Endothelial cell of umbilical vein (primary cell): ENCODE results near the gene MYPN. TPM values are rescaled to one million over a fixed set of nuclear protein-coding genes. Genes with fewer than 3 reads are reported as not detected.

Experiments
- BruUV-seq: library from RNA; stranded (reverse); fragments of 400-500 nt; replicated peaks from 2 replicates; lab custom pipeline; 2021; lab: Mats Ljungman, UMichigan
- CTCF ChIA-PET: fragments of 300-600, 350-600 bp; sonication (Branson Sonifier 250); formaldehyde crosslinking; loops from one replicate; lab custom pipeline; 2021; ENCODE audit warnings: antibody characterized with exemption, inconsistent platforms; lab: Charles Lee
- POLR2A ChIA-PET: fragments of 300-600, 350-600 bp; sonication (Branson Sonifier 250); formaldehyde crosslinking; loops from one replicate; lab custom pipeline; 2021; ENCODE audit warnings: antibody characterized with exemption, inconsistent platforms; lab: Charles Lee
- DNase-seq: peaks from one replicate; pipeline ENCODE4 v3.0.0-alpha.2; 2011; ENCODE audit warnings: low read depth, low spot score
- FAIRE-seq: peaks from 2 replicates; lab custom pipeline; 2011; peaks lifted over from hg19 to GRCh38; lab: Jason Lieb, UNC
- H2AFZ ChIP-seq: 2 replicates; pipeline ENCODE4 v1.6.0; 2012; ENCODE audit warnings: low read depth, low read length, control low read depth, inconsistent platforms
- H3K27ac ChIP-seq: 2 replicates; pipeline ENCODE4 v1.5.1; 2011; ENCODE audit warnings: low read depth, mild to moderate bottlenecking, control low read depth, low read length, moderate library complexity; ENCODE audit not compliant: insufficient read depth
- H3K27me3 ChIP-seq, 2 experiments: 2 replicates each; pipeline versions ENCODE4 v1.6.0 to v1.6.1; 2011; ENCODE audit warnings: low read length in 2 of 2, mixed read lengths in 1 of 2; ENCODE audit not compliant: control insufficient read depth in 2 of 2, insufficient read depth in 2 of 2
- H3K36me3 ChIP-seq, 2 experiments: 2 replicates in 1 of 2; 3 replicates in 1 of 2; pipeline ENCODE4 v1.5.1; 2011; ENCODE audit warnings: low read length in 2 of 2, mild to moderate bottlenecking in 1 of 2, moderate library complexity in 1 of 2; ENCODE audit not compliant: control insufficient read depth in 2 of 2, insufficient read depth in 2 of 2; ENCODE audit errors: extremely low read depth in 1 of 2
- H3K4me1 ChIP-seq: 3 replicates; pipeline ENCODE4 v1.5.1; 2011; ENCODE audit warnings: mild to moderate bottlenecking, low read length; ENCODE audit not compliant: control insufficient read depth, insufficient read depth; ENCODE audit errors: extremely low read depth
- H3K4me2 ChIP-seq: 2 replicates; pipeline ENCODE4 v1.6.1; 2011; ENCODE audit warnings: low read length, control low read depth, mixed read lengths; ENCODE audit not compliant: insufficient read depth
- H3K4me3 ChIP-seq, 3 experiments: fragments of 200-600 bp in 1 of 3; sonication (generic), shearing (Covaris generic) in 1 of 3; replicated peaks in 1 of 3; 2 replicates each; pipeline ENCODE4 v1.5.1; 2011 to 2016; ENCODE audit warnings: control low read depth in 3 of 3, low read length in 3 of 3, mild to moderate bottlenecking in 2 of 3, inconsistent platforms in 1 of 3, low read depth in 1 of 3, moderate library complexity in 1 of 3; ENCODE audit not compliant: insufficient read depth in 1 of 3
- H3K79me2 ChIP-seq: 2 replicates; pipeline ENCODE4 v1.6.0; 2012; ENCODE audit warnings: low read length, inconsistent platforms; ENCODE audit not compliant: control insufficient read depth, insufficient read depth
- H3K9ac ChIP-seq: replicated peaks from 2 replicates; pipeline ENCODE3; 2011; ENCODE audit warnings: low read length, control low read depth; ENCODE audit not compliant: insufficient read depth; ENCODE audit errors: extremely low read depth
- H3K9me1 ChIP-seq: replicated peaks from 3 replicates; pipeline ENCODE4 v1.6.0; 2011; ENCODE audit warnings: mild to moderate bottlenecking, low read length; ENCODE audit not compliant: control insufficient read depth, insufficient read depth; ENCODE audit errors: extremely low read depth
- H3K9me3 ChIP-seq: replicated peaks from 2 replicates; pipeline ENCODE4 v1.5.1; 2012; ENCODE audit warnings: low read length, inconsistent platforms; ENCODE audit not compliant: control insufficient read depth, insufficient read depth
- H4K20me1 ChIP-seq: replicated peaks from 2 replicates; pipeline ENCODE3; 2011; ENCODE audit warnings: mild to moderate bottlenecking, low read length; ENCODE audit not compliant: control insufficient read depth, insufficient read depth; ENCODE audit errors: extremely low read depth
- EZH2 ChIP-seq: IDR thresholded peaks from 2 replicates; pipeline ENCODE4 v1.6.1; 2012; ENCODE audit warnings: borderline replicate concordance, low read depth, mild to moderate bottlenecking, moderate library complexity, low read length, inconsistent platforms; ENCODE audit not compliant: severe bottlenecking
- FOS ChIP-seq: IDR thresholded peaks from 2 replicates; pipeline ENCODE4 v1.6.1; 2011; ENCODE audit warnings: mild to moderate bottlenecking, low read length, moderate library complexity, borderline replicate concordance; ENCODE audit not compliant: insufficient read depth
- GATA2 ChIP-seq: IDR thresholded peaks from 2 replicates; pipeline ENCODE4 v1.7.0; 2011; ENCODE audit warnings: low read depth, mild to moderate bottlenecking, moderate library complexity, mixed read lengths, low read length; ENCODE audit not compliant: insufficient read length, insufficient read depth
- JUN ChIP-seq: IDR thresholded peaks from 2 replicates; pipeline ENCODE4 v1.6.1; 2011; ENCODE audit warnings: borderline replicate concordance, low read depth; ENCODE audit not compliant: insufficient read length, insufficient read depth
- MAX ChIP-seq: IDR thresholded peaks from 2 replicates; pipeline ENCODE4 v1.6.1; 2011; ENCODE audit not compliant: insufficient read depth, insufficient read length
- MYC ChIP-seq: IDR thresholded peaks from one replicate; pipeline ENCODE4 v1.6.1; 2011; ENCODE audit warnings: mild to moderate bottlenecking, low read depth, low read length
- POLR2A ChIP-seq: IDR thresholded peaks from 2 replicates; pipeline ENCODE4 v1.6.1; 2012; ENCODE audit warnings: low read depth, mild to moderate bottlenecking, control low read depth, low read length
- POLR2AphosphoS5 ChIP-seq: IDR thresholded peaks from 2 replicates; pipeline ENCODE4 v1.6.1; 2012; ENCODE audit warnings: low read depth, mild to moderate bottlenecking, control low read depth, low read length, moderate library complexity; ENCODE audit not compliant: insufficient read depth
- dilution Hi-C: fragments of 300-500 bp; cut with MboI; formaldehyde crosslinking; loops from one replicate; pipeline ENCODE4 v1.15.0; 2019; ENCODE audit warnings: low sequenced_read_pairs; ENCODE audit not compliant: extremely low pct_ligation_motif_present
- intact Hi-C: fragments of 100-400 bp; cut with micrococcal nuclease; formaldehyde crosslinking; loops from one replicate; pipeline ENCODE4 v1.10.0; 2022
- polyA plus RNA-seq, 4 experiments: library from polyadenylated mRNA; depleted of rRNA in 3 of 4; stranded (reverse) in 3 of 4; unstranded in 1 of 4; fragments of >200 nt; gene quantifications; 2 replicates each; pipeline versions ENCODE4 v1.2.1 to v1.2.3, GENCODE V29; 2011 to 2012; ENCODE audit warnings: missing spikeins in 1 of 4
- total RNA-seq: library from RNA; stranded (reverse); gene quantifications from 2 replicates; pipeline ENCODE4 v1.2.3, GENCODE V29; 2021
- TF ChIP-seq, protein P1 (sequence below), 2 donors: IDR thresholded peaks; 1 replicate in 1 of 2; 2 replicates in 1 of 2; pipeline ENCODE4 v1.5.1; 2011; ENCODE audit warnings: low read length in 2 of 2, mild to moderate bottlenecking in 2 of 2, moderate library complexity in 2 of 2, control low read depth in 1 of 2, inconsistent platforms in 1 of 2, low read depth in 1 of 2; ENCODE audit not compliant: insufficient read depth in 1 of 2; ENCODE audit errors: extremely low read depth in 1 of 2

The MYPN gene
- total and polyA plus RNA-seq, 2 donors (not counting 3 experiments of a cell fraction or from before 2014, with no cell fraction given), result 0.01 TPM; not detected in 1

DNA sequence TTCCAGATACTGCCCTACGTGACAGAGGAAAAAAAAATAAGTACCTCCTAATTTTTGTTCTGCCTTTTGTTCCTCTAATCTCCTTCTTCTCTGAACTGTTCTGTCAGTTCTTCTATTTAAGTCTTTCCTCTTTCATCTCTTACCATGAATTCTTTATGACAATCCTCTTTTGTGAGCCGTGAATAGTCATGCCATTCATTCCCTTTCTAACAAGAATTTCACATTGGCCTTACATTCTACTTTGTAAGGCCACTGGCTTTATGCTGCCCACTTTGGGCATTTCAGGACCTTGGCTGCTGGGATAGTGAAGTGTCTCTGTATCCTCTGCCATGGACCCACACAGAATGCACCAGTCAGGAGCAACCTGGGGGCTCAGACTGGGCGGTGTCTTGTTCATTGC is 69.7 kb downstream of the MYPN start:
- CTCF ChIA-PET, result interaction anchor here (0.9 to 2.4 kb wide), 2 partner anchors 34 to 96 kb away, joined by 3 to 10 read pairs; no protein-coding TSS in a partner anchor
- POLR2A ChIA-PET, result no interaction called here
- TF ChIP-seq MAX (no peak), POLR2A (no peak), EZH2 (no peak), JUN (no peak), POLR2AphosphoS5 (no peak), GATA2 (no peak), MYC (no peak), FOS (no peak)
- TF ChIP-seq, protein P1, sequence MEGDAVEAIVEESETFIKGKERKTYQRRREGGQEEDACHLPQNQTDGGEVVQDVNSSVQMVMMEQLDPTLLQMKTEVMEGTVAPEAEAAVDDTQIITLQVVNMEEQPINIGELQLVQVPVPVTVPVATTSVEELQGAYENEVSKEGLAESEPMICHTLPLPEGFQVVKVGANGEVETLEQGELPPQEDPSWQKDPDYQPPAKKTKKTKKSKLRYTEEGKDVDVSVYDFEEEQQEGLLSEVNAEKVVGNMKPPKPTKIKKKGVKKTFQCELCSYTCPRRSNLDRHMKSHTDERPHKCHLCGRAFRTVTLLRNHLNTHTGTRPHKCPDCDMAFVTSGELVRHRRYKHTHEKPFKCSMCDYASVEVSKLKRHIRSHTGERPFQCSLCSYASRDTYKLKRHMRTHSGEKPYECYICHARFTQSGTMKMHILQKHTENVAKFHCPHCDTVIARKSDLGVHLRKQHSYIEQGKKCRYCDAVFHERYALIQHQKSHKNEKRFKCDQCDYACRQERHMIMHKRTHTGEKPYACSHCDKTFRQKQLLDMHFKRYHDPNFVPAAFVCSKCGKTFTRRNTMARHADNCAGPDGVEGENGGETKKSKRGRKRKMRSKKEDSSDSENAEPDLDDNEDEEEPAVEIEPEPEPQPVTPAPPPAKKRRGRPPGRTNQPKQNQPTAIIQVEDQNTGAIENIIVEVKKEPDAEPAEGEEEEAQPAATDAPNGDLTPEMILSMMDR (IDR thresholded peaks at IDR 0.05; ENCODE audit: extremely low read depth in 1 of 2, insufficient read depth in 1 of 2, low read depth in 1 of 2, low read length in 2 of 2), result no peak
- Histone ChIP-seq H3K9me3 (no peaks in the 10 kb centered on the region), H3K4me1 (peaks cover under 1% of the 10 kb centered on the region), H2AFZ (no peak overlapping the region), H3K36me3 (no peaks in the 10 kb centered on the region), H3K9ac (no peak overlapping the region), H3K4me3 (no peak overlapping the region), H3K27me3 (no peaks in the 10 kb centered on the region), H3K27ac (no peak overlapping the region), H3K4me2 (no peak overlapping the region), H4K20me1 (no peaks in the 10 kb centered on the region), H3K79me2 (no peaks in the 10 kb centered on the region), H3K9me1 (no peaks in the 10 kb centered on the region)
- FAIRE-seq (no peak), DNase-seq (no peak)
- intact Hi-C loops, result no loop called here
- dilution Hi-C loops, result no loop called here
- no TSS peak for BruUV-seq
